H1 (cell line): ENCODE data around the gene ST6GALNAC5. TPM values are rescaled to one million over a fixed set of nuclear protein-coding genes. Genes with fewer than 3 reads are reported as not detected.
A peak's percentile ranks its signal among the peaks of the same experiment; 100 is the strongest.

Source experiments
- CTCF ChIA-PET: fragments of 300-600 bp; sonication (Branson Sonifier 250); formaldehyde crosslinking; loops from one replicate; lab custom pipeline; 2021; ENCODE audit not compliant: partially characterized antibody; lab: Charles Lee
- POLR2A ChIA-PET: fragments of 300-600 bp; sonication (Branson Sonifier 250); formaldehyde crosslinking; loops from one replicate; lab custom pipeline; 2021; ENCODE audit warnings: inconsistent platforms; ENCODE audit not compliant: partially characterized antibody; lab: Charles Lee
- DNase-seq, 2 experiments: peaks; one replicate each; pipeline versions ENCODE4 v3.0.0 to v3.0.0-alpha.2; 2010 to 2022; ENCODE audit warnings: low spot score in 2 of 2, low read depth in 1 of 2, mixed read lengths in 1 of 2
- FAIRE-seq: peaks from 2 replicates; lab custom pipeline; 2011; peaks lifted over from hg19 to GRCh38; lab: Jason Lieb, UNC
- H2AFZ ChIP-seq: 2 replicates; pipeline ENCODE4 v1.8.1; 2012; ENCODE audit warnings: low read length, inconsistent platforms
- H2AK5ac ChIP-seq: 2 replicates; pipeline ENCODE4 v1.6.1; 2013; ENCODE audit warnings: low read depth, low read length
- H2BK120ac ChIP-seq: replicated peaks from 2 replicates; pipeline ENCODE3; 2013; ENCODE audit warnings: low read depth, low read length, inconsistent platforms
- H2BK12ac ChIP-seq: 2 replicates; pipeline ENCODE4 v1.6.1; 2013; ENCODE audit warnings: low read depth, low read length
- H2BK15ac ChIP-seq: 2 replicates; pipeline ENCODE4 v1.6.1; 2013; ENCODE audit warnings: low read length
- H2BK20ac ChIP-seq: 2 replicates; pipeline ENCODE4 v1.6.1; 2013; ENCODE audit warnings: low read length
- H2BK5ac ChIP-seq: 2 replicates; pipeline ENCODE4 v1.6.1; 2013; ENCODE audit warnings: low read depth, low read length
- H3K14ac ChIP-seq: 2 replicates; pipeline ENCODE4 v1.6.1; 2013; ENCODE audit warnings: inconsistent platforms; ENCODE audit not compliant: insufficient read length
- H3K18ac ChIP-seq: 2 replicates; pipeline ENCODE4 v1.6.1; 2013; ENCODE audit warnings: low read length; ENCODE audit errors: extremely low read depth
- H3K23ac ChIP-seq: 2 replicates; pipeline ENCODE4 v1.6.1; 2013; ENCODE audit warnings: inconsistent platforms; ENCODE audit not compliant: insufficient read length
- H3K23me2 ChIP-seq: 2 replicates; pipeline ENCODE4 v1.6.1; 2013; ENCODE audit warnings: low read depth, low read length
- H3K27ac ChIP-seq: 2 replicates; pipeline ENCODE4 v1.6.1; 2011; ENCODE audit warnings: low read depth, low read length, inconsistent platforms
- H3K27me3 ChIP-seq, 4 experiments: replicated peaks in 1 of 4; 1 replicate in 1 of 4; 2 replicates in 3 of 4; pipeline versions ENCODE4 v1.6.1 to v1.8.1; 2011 to 2013; ENCODE audit warnings: low read length in 3 of 4, mild to moderate bottlenecking in 3 of 4, inconsistent platforms in 2 of 4, mixed read lengths in 2 of 4, moderate library complexity in 1 of 4; ENCODE audit not compliant: control insufficient read depth in 3 of 4, insufficient read depth in 3 of 4; ENCODE audit errors: extremely low read depth in 1 of 4
- H3K36me3 ChIP-seq, 4 experiments: 2 replicates each; pipeline versions ENCODE4 v1.6.1 to v1.8.1; 2011 to 2013; ENCODE audit warnings: mild to moderate bottlenecking in 4 of 4, low read length in 3 of 4, moderate library complexity in 2 of 4, control low read depth in 1 of 4, inconsistent platforms in 1 of 4; ENCODE audit not compliant: insufficient read depth in 4 of 4, control insufficient read depth in 2 of 4
- H3K4ac ChIP-seq: replicated peaks from 2 replicates; pipeline ENCODE3; 2013; ENCODE audit warnings: low read length, low read depth, mixed read lengths, inconsistent platforms; ENCODE audit not compliant: insufficient read length
- H3K4me1 ChIP-seq, 4 experiments: replicated peaks in 1 of 4; 1 replicate in 1 of 4; 2 replicates in 3 of 4; pipeline versions ENCODE4 v1.6.1 to v1.8.1; 2011 to 2013; ENCODE audit warnings: low read length in 3 of 4, inconsistent platforms in 2 of 4, mixed read lengths in 1 of 4; ENCODE audit not compliant: insufficient read depth in 4 of 4, control insufficient read depth in 3 of 4
- H3K4me2 ChIP-seq, 2 experiments: 2 replicates each; pipeline versions ENCODE4 v1.6.1 to v1.8.1; 2011 to 2013; ENCODE audit warnings: low read depth in 2 of 2, low read length in 2 of 2, control low read depth in 1 of 2, inconsistent platforms in 1 of 2, mild to moderate bottlenecking in 1 of 2; ENCODE audit not compliant: insufficient read depth in 1 of 2
- H3K4me3 ChIP-seq, 4 experiments: fragments of 200-600, 300-600 bp in 1 of 4; sonication (generic), shearing (Covaris generic), sonication (Bioruptor Twin) in 1 of 4; 2 replicates each; pipeline versions ENCODE4 v1.5.1 to v1.8.1; 2011 to 2016; ENCODE audit warnings: low read length in 4 of 4, low read depth in 3 of 4, control low read depth in 2 of 4, inconsistent platforms in 2 of 4, mild to moderate bottlenecking in 2 of 4, mixed read lengths in 1 of 4, moderate library complexity in 1 of 4; ENCODE audit not compliant: insufficient read depth in 2 of 4; ENCODE audit errors: extremely low read depth in 1 of 4
- H3K56ac ChIP-seq: replicated peaks from 2 replicates; pipeline ENCODE3; 2013; ENCODE audit warnings: low read depth, mild to moderate bottlenecking, mixed read lengths, low read length, inconsistent platforms; ENCODE audit not compliant: insufficient read length
- H3K79me1 ChIP-seq: 2 replicates; pipeline ENCODE4 v1.6.1; 2013; ENCODE audit warnings: low read depth, low read length, control low read depth
- H3K79me2 ChIP-seq, 2 experiments: 2 replicates each; pipeline versions ENCODE4 v1.6.1 to v1.8.1; 2012 to 2013; ENCODE audit warnings: low read length in 2 of 2, mild to moderate bottlenecking in 2 of 2, inconsistent platforms in 1 of 2; ENCODE audit not compliant: insufficient read depth in 2 of 2, control insufficient read depth in 1 of 2
- H3K9ac ChIP-seq, 4 experiments: replicated peaks in 1 of 4; 1 replicate in 1 of 4; 2 replicates in 3 of 4; pipeline versions ENCODE4 v1.6.1 to v1.8.1; 2011 to 2013; ENCODE audit warnings: low read depth in 3 of 4, low read length in 3 of 4, control low read depth in 2 of 4, mild to moderate bottlenecking in 2 of 4, moderate library complexity in 2 of 4, inconsistent platforms in 1 of 4; ENCODE audit errors: extremely low read depth in 1 of 4
- H3K9me3 ChIP-seq, 2 experiments: 2 replicates each; pipeline versions ENCODE4 v1.6.1 to v1.8.1; 2012 to 2013; ENCODE audit warnings: mild to moderate bottlenecking in 2 of 2, moderate library complexity in 2 of 2, control low read depth in 1 of 2, inconsistent platforms in 1 of 2, low read depth in 1 of 2, low read length in 1 of 2, mixed read lengths in 1 of 2; ENCODE audit not compliant: insufficient read depth in 2 of 2
- H4K20me1 ChIP-seq, 2 experiments: replicated peaks in 1 of 2; 2 replicates each; pipeline versions ENCODE3 to v1.8.1; 2011 to 2013; ENCODE audit warnings: inconsistent platforms in 2 of 2, low read length in 2 of 2, mild to moderate bottlenecking in 1 of 2; ENCODE audit not compliant: insufficient read depth in 2 of 2, control insufficient read depth in 1 of 2
- H4K5ac ChIP-seq: 2 replicates; pipeline ENCODE4 v1.6.1; 2013; ENCODE audit warnings: low read length, low read depth, mixed read lengths, inconsistent platforms; ENCODE audit not compliant: insufficient read length
- H4K8ac ChIP-seq: 2 replicates; pipeline ENCODE4 v1.8.0; 2013; ENCODE audit warnings: mild to moderate bottlenecking, moderate library complexity, low read length, inconsistent platforms; ENCODE audit not compliant: insufficient read depth; ENCODE audit errors: extremely low read depth
- H4K91ac ChIP-seq: replicated peaks from 2 replicates; pipeline ENCODE3; 2013; ENCODE audit warnings: low read length, mixed read lengths, inconsistent platforms; ENCODE audit not compliant: insufficient read length
- CBX5 ChIP-seq: fragments of 300-800, 300-1000 bp; sonication (generic); IDR thresholded peaks from 2 replicates; pipeline ENCODE4 v1.7.1; 2016; ENCODE audit warnings: antibody characterized with exemption, low read length, low read depth
- CHD1 ChIP-seq: IDR thresholded peaks from 2 replicates; pipeline ENCODE4 v1.6.1; 2012; ENCODE audit warnings: low read depth, low read length, improper control_type of control experiment
- EP300 ChIP-seq, 2 experiments: IDR thresholded peaks; 1 replicate in 1 of 2; 2 replicates in 1 of 2; pipeline ENCODE4 v1.6.1; 2011 to 2012; ENCODE audit warnings: low read depth in 2 of 2, low read length in 2 of 2, mild to moderate bottlenecking in 2 of 2, borderline replicate concordance in 1 of 2, inconsistent platforms in 1 of 2, moderate library complexity in 1 of 2
- FOSL1 ChIP-seq: IDR thresholded peaks from 2 replicates; pipeline ENCODE4 v1.6.1; 2011; ENCODE audit warnings: mild to moderate bottlenecking, low read depth, low read length, moderate library complexity; ENCODE audit not compliant: insufficient read depth
- RXRA ChIP-seq: IDR thresholded peaks from 2 replicates; pipeline ENCODE4 v1.6.1; 2011; ENCODE audit warnings: low read depth, mild to moderate bottlenecking, low read length, moderate library complexity; ENCODE audit not compliant: insufficient read depth
- TEAD4 ChIP-seq: IDR thresholded peaks from 2 replicates; pipeline ENCODE4 v1.6.1; 2012; ENCODE audit warnings: low read depth, low read length, inconsistent platforms, mixed read lengths
- WGBS, 2 experiments: shearing (Covaris generic) in 1 of 2; methylation state at CpG; one replicate each; pipeline versions ENCODE4 v1.1.6 to v1.1.7; 2013 to 2015; ENCODE audit warnings: low lambda C conversion rate in 2 of 2, mixed read lengths in 2 of 2, inconsistent platforms in 1 of 2, low coverage in 1 of 2, missing lambda C conversion rate in 1 of 2; ENCODE audit not compliant: insufficient replicate concordance in 2 of 2, insufficient coverage in 1 of 2, insufficient read length in 1 of 2; ENCODE audit errors: extremely low coverage in 1 of 2, missing lambda C conversion rate in 1 of 2; 5-methylcytosine and 5-hydroxymethylcytosine counted together
- polyA plus RNA-seq, 7 experiments: library from polyadenylated mRNA; depleted of rRNA in 3 of 7; stranded (reverse) in 5 of 7; unstranded in 2 of 7; fragments of >200 nt in 5 of 7; fragments of 200-250 nt in 2 of 7; gene quantifications; 1 replicate in 5 of 7; 2 replicates in 1 of 7; 4 replicates in 1 of 7; pipeline versions ENCODE4 v1.2.1 to v1.2.3, GENCODE V29; 2011 to 2013; ENCODE audit warnings: missing spikeins in 2 of 7, mixed read lengths in 2 of 7
- total RNA-seq: library from RNA; stranded (reverse); fragmentation: NEBNext Ultra II Directional; extraction: Animal tissue kit (Norgen Biotek cat#: 25700); gene quantifications from 2 replicates; pipeline ENCODE4 v1.2.1, GENCODE V29; 2021
- TF ChIP-seq, protein P1 (sequence below): IDR thresholded peaks from 2 replicates; pipeline ENCODE4 v1.6.1; 2011; ENCODE audit warnings: low read length, improper control_type of control experiment
- TF ChIP-seq, protein P2 (sequence below): IDR thresholded peaks from 2 replicates; pipeline ENCODE4 v1.6.1; 2012; ENCODE audit warnings: low read length, inconsistent platforms

ST6GALNAC5 gene
- total and polyA plus RNA-seq, 2 of the 8 experiments (the other 6 are each of a cell fraction or from before 2014, with no cell fraction given), result 6.2 to 7.3 TPM

- Histone ChIP-seq H3K23ac (no peak overlapping the region), H3K56ac (no peak overlapping the region), H3K27ac (no peak overlapping the region), H3K4ac (no peak overlapping the region), H3K14ac (no peak overlapping the region), H3K9ac (no peak overlapping the region), H2AK5ac (no peak overlapping the region), H3K36me3 (no peaks in the 10 kb centered on the region), H3K9me3 (no peaks in the 10 kb centered on the region), H3K18ac (no peak overlapping the region), H3K79me2 (no peaks in the 10 kb centered on the region), H3K27me3 (peaks cover 0 to 15% (median 8%) of the 10 kb centered on the region in 4 experiments; a peak in 6 of 7 replicates), H4K8ac (no peak overlapping the region), H2BK20ac (no peak overlapping the region), H3K79me1 (no peaks in the 10 kb centered on the region), H3K4me3 (no peak overlapping the region), H2BK12ac (no peak overlapping the region), H3K4me1 (no peaks in the 10 kb centered on the region; a peak in 1 of 7 replicates), H2AFZ (no peak overlapping the region), H2BK120ac (no peak overlapping the region), H4K91ac (no peak overlapping the region), H2BK15ac (no peak overlapping the region), H3K4me2 (no peak overlapping the region), H2BK5ac (no peak overlapping the region), H4K5ac (no peak overlapping the region), H3K23me2 (peaks cover 16% of the 10 kb centered on the region; the same call in 1 of the 2 replicates), H4K20me1 (no peaks in the 10 kb centered on the region)
- TF ChIP-seq, protein P1, sequence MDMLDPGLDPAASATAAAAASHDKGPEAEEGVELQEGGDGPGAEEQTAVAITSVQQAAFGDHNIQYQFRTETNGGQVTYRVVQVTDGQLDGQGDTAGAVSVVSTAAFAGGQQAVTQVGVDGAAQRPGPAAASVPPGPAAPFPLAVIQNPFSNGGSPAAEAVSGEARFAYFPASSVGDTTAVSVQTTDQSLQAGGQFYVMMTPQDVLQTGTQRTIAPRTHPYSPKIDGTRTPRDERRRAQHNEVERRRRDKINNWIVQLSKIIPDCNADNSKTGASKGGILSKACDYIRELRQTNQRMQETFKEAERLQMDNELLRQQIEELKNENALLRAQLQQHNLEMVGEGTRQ, result no peak
- TF ChIP-seq, protein P2, sequence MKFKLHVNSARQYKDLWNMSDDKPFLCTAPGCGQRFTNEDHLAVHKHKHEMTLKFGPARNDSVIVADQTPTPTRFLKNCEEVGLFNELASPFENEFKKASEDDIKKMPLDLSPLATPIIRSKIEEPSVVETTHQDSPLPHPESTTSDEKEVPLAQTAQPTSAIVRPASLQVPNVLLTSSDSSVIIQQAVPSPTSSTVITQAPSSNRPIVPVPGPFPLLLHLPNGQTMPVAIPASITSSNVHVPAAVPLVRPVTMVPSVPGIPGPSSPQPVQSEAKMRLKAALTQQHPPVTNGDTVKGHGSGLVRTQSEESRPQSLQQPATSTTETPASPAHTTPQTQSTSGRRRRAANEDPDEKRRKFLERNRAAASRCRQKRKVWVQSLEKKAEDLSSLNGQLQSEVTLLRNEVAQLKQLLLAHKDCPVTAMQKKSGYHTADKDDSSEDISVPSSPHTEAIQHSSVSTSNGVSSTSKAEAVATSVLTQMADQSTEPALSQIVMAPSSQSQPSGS, result no peak
- TF ChIP-seq CBX5 (no peak), EP300 (IDR thresholded peaks at IDR 0.05; ENCODE audit: borderline replicate concordance in 1 of 2, low read depth in 2 of 2, low read length in 2 of 2) (no peak), FOSL1 (no peak), TEAD4 (no peak), RXRA (no peak), CHD1 (no peak)
- CTCF ChIA-PET, result interaction anchor here (1.6 kb wide), 1 partner anchor 533 kb away, joined by 6 read pairs; no protein-coding TSS in a partner anchor
- DNase-seq (no peak), FAIRE-seq (peak; percentile 68)
- POLR2A ChIA-PET, result no interaction called here
- WGBS, 2 experiments, result 52% methylated on average over 5 of the region's 5 CpGs; no CpG with 5 or more reads in 1 of the 2 experiments
Measured at GRCh38 chr1:76864383-76864782, 2.9 kb upstream of the ST6GALNAC5 start.
